ENCODE results near the gene LDLRAD4.

LDLRAD4 gene

GRCh38 chr18:13500869-13501542 lies 282.4 kb downstream of the LDLRAD4 start:
- DNase-seq, result no peak

- no peak for DNase-seq
These were observed 283.0 kb downstream of the LDLRAD4 start for GRCh38 chr18:13501543-13501887.

GRCh38 chr18:13501891-13502290 lies 283.3 kb downstream of the LDLRAD4 start:
- no peak for DNase-seq

GRCh38 chr18:13502585-13502984 lies 284.0 kb downstream of the LDLRAD4 start:
- no peak for DNase-seq

- no peak for DNase-seq
These were observed 285.3 kb downstream of the LDLRAD4 start for GRCh38 chr18:13503836-13504235.

DNA sequence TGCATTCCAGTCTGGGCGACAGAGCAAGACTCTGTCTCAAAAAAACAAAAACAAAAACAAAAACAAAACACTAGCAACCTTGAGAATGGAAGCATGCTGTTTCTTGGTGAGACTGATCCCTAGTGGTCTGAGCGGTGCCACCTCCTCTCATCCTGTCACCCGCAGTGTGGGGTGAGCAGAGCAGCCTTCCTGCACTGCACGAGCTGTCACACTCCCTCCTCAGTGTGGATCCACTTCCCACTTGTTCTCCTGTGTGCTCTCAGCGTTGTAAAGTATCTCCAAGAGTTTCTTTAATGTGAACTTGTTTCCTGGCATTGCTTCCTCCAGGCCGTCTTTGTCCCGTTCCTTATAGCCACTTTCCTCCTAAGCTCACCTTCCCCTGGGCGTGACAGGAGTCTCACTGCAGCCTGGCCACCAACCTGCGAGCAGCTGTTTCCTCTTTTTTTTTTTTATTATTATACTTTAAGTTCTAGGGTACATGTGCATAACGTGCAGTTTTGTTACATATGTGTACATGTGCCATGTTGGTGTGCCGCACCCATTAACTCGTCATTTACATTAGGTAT lies 287.3 kb downstream of the LDLRAD4 start:
- no peak for DNase-seq

- no peak for DNase-seq
These were observed 292.0 kb downstream of the LDLRAD4 start for GRCh38 chr18:13510594-13510993.

GRCh38 chr18:13511961-13512577 lies 293.5 kb downstream of the LDLRAD4 start:
- no peak for DNase-seq

DNA sequence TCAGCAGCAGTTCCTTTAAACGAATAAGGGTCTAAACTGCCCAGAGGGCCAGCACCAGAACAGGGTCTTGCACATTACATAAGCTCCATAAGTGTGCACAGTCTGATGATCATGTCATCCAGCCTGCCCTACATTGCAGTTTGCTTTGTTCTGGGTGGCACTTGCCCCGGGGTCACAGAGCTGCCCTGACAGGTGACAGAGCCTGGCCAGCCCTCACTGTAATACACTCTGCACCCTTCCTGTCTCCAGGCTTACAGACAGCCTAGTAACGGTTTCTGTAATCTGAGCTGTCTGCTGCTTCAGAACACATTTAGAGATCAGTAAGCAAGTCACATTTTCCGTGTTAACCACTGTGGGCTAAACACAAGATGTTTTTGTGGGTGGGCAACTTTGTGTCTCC lies 294.5 kb downstream of the LDLRAD4 start:
- no peak for DNase-seq

GRCh38 chr18:13513481-13513880 lies 294.9 kb downstream of the LDLRAD4 start:
- DNase-seq, result no peak

GRCh38 chr18:13514558-13514957 lies 296.0 kb downstream of the LDLRAD4 start:
- no peak for DNase-seq

DNA sequence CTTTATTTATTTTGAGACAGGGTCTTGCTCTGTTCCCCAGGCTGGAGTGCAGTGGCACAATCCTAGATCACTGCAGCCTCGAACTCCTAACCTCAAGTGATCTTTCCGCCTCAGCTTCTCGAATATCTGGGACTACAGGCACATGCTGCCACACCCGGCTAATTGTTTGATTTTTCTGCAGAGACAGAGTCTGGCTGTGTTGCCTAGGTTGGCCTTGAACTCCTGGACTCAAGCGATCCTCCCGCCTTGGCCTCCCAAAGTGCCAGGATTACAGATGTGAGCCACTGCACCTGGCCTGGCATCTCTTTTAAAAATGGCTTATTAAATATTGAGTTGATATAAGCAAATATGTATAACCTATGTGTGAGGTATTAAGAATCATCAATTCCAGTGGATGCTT lies 298.3 kb downstream of the LDLRAD4 start:
- no peak for DNase-seq

DNA sequence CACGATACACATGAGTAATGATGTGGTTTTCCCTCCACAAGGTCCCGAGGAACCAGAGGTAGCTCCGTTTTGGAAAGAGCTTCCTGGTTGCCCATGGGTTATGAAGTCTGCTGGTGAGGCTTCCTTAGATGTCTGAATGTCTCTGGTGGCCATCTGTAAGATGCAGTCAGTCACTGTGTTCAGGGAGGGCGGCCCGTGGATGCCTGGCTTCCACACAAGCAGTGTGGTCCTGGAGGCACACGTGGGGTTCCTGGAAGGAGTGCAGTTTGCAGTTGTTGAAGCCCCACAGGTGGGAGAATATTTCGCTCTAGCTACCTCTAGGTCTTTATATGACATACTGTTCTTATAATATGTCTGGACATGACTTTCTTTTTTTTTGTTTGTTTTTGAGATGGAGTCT lies 298.8 kb downstream of the LDLRAD4 start:
- no peak for DNase-seq

GRCh38 chr18:13518382-13518781 lies 299.8 kb downstream of the LDLRAD4 start:
- DNase-seq, result no peak

- no peak for DNase-seq
These were observed 301.7 kb downstream of the LDLRAD4 start for GRCh38 chr18:13520306-13520705.

DNA sequence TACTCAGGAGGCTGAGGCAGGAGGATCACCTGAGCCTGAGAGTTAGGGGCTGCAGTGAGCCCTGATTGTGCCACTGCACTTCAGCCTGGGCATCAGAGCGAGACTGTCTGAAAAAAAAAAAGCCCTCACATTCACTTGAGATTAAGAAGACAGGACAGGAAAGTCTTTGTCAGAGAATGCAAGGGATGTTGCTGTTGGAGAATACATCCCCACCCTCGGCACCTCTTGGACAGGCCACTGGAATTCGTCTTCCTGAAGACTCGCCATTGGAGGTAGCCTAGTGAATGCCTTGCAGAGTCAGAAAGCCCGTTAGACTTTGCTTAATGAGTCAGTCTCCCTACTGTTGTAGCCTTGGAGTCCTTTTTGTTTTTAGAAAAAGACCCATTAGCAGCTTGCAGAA lies 302.2 kb downstream of the LDLRAD4 start:
- DNase-seq, result no peak

GRCh38 chr18:13521418-13521817 lies 302.9 kb downstream of the LDLRAD4 start:
- DNase-seq, result no peak

GRCh38 chr18:13522256-13522655 lies 303.7 kb downstream of the LDLRAD4 start:
- DNase-seq, result no peak

DNA sequence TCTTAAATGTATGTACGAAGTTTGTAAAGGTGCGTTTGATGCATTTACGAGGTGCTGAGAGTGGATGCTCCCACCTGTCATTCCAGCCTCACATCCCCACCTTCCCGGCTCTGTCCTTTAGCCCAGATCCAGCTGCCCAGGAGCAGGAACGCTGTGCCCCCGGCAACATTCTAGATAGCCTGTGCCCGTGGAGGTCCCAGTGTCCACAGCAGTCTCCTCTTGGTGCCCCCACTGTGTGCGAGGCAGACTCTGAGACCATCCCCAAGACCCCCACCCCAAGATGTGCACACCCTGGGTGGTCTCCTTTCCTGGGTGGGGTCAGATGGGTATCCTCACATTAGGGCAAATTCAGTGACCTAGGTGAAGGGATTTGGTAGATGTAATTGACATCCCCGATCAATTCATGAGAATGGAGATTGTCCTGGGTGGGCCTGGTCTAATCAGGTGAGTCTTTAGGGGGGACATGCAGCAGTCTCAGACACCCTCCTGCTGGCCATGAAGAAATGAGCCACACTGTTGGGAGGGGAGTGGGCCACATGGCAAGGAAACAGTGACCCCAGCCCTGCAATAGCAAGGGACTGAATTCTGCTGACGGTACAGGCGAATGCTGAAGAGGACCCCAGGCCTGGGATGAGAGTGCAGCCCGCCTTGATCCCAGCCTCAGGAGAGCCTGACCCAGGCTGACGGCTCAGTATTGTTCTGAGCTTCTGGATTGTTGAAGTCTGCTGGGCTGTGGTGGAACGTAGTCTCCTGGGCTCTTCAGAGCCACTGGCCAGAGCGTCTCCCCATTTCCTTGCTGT lies 304.5 kb downstream of the LDLRAD4 start:
- no peak for DNase-seq

DNA sequence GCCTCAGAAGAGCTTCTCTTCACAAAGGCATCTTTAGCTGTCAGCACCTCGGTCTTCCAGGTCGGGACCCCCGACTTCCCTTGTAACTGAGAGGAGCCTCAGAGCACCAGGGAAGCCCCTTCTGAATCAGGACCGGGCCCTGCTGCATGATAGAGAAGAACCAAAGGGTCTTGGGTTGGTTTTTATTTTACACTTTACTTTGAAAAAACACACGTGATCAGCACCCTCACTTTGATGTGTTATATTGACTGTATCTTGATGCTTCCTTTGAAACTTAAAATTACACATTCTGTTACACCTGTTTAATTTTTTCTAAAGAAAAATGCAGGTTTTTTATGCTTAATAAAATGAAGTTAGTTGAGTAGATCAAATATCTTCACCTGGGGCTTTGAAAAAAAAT lies 305.5 kb downstream of the LDLRAD4 start:
- DNase-seq, result no peak

GRCh38 chr18:13524811-13525210 lies 306.3 kb downstream of the LDLRAD4 start:
- DNase-seq, result no peak

- DNase-seq, result no peak
These were observed 306.9 kb downstream of the LDLRAD4 start for GRCh38 chr18:13525381-13526029.

GRCh38 chr18:13526519-13526918 lies 308.0 kb downstream of the LDLRAD4 start:
- DNase-seq, result no peak

Measured in effector CD4-positive, alpha-beta T cell (primary cell).